HepG2 (cell line): Measurements from ENCODE around the gene RNF123. TPM values are rescaled to one million over a fixed set of nuclear protein-coding genes. Genes with fewer than 3 reads are reported as not detected.

Experiments
- ATRX ChIP-seq: sonication (generic); formaldehyde crosslinking; IDR thresholded peaks from 2 replicates; pipeline ENCODE4 v1.4.0; 2020; ENCODE audit warnings: missing genetic modification reagents, borderline replicate concordance
- CBX5 ChIP-seq: sonication (generic); formaldehyde crosslinking; IDR thresholded peaks from 2 replicates; pipeline ENCODE4 v1.4.0; 2020; ENCODE audit warnings: missing genetic modification reagents, borderline replicate concordance
- KDM5B ChIP-seq: sonication (generic); formaldehyde crosslinking; IDR thresholded peaks from 2 replicates; pipeline ENCODE4 v1.4.0; 2020; ENCODE audit warnings: missing genetic modification reagents, mild to moderate bottlenecking, borderline replicate concordance
- MATR3 ChIP-seq: sonication (generic); formaldehyde crosslinking; IDR thresholded peaks from 2 replicates; pipeline ENCODE4 v1.4.0; 2020; ENCODE audit warnings: missing genetic modification reagents
- RFX5 ChIP-seq: IDR thresholded peaks from 2 replicates; pipeline ENCODE4 v1.6.1; 2011; ENCODE audit warnings: low read depth, low read length, improper control_type of control experiment
- SMARCC2 ChIP-seq: fragments of 450-650 bp; IDR thresholded peaks from 2 replicates; pipeline ENCODE4 v1.6.1; 2017; ENCODE audit warnings: antibody characterized with exemption, mild to moderate bottlenecking
- SRF ChIP-seq: IDR thresholded peaks from 2 replicates; pipeline ENCODE4 v1.6.1; 2011; ENCODE audit warnings: mild to moderate bottlenecking, low read depth, low read length, moderate library complexity
- YEATS2 ChIP-seq: sonication (generic); formaldehyde crosslinking; IDR thresholded peaks from 2 replicates; pipeline ENCODE4 v1.4.0; 2020; ENCODE audit warnings: missing genetic modification reagents, borderline replicate concordance
- ZNF10 ChIP-seq: sonication (generic); formaldehyde crosslinking; IDR thresholded peaks from 2 replicates; pipeline ENCODE4 v1.4.0; 2020; ENCODE audit warnings: mild to moderate bottlenecking, low read depth, missing genetic modification reagents, borderline replicate concordance
- ZNF382 ChIP-seq: sonication (generic); formaldehyde crosslinking; IDR thresholded peaks from 2 replicates; pipeline ENCODE4 v1.5.0; 2020; ENCODE audit warnings: missing genetic modification reagents, mild to moderate bottlenecking, borderline replicate concordance
- ZNF546 ChIP-seq: sonication (generic); formaldehyde crosslinking; conservative IDR thresholded peaks from 2 replicates; pipeline ENCODE4 v1.8.1; 2023; ENCODE audit warnings: mild to moderate bottlenecking, missing genetic modification reagents
- ZNF839 ChIP-seq: sonication (generic); formaldehyde crosslinking; IDR thresholded peaks from 2 replicates; pipeline ENCODE4 v1.4.0; 2020; ENCODE audit warnings: missing genetic modification reagents, mild to moderate bottlenecking, borderline replicate concordance
- polyA plus RNA-seq, 8 experiments: library from polyadenylated mRNA; depleted of rRNA in 3 of 8; stranded (reverse) in 7 of 8; unstranded in 1 of 8; fragments of >200 nt; fragmentation: Illumina TruSeq in 4 of 8; extraction: Trizol in 4 of 8; gene quantifications; 2 replicates each; pipeline versions ENCODE4 v1.2.1 to v1.2.3, GENCODE V29; 2011 to 2016; ENCODE audit warnings: low read depth in 4 of 8, missing spikeins in 1 of 8, mixed read lengths in 1 of 8; ENCODE audit not compliant: insufficient read depth in 1 of 8
- total RNA-seq, 5 experiments: library from RNA; depleted of rRNA; stranded (reverse); fragments of >200 nt; fragmentation: Illumina TruSeq; extraction: Trizol; gene quantifications; 2 replicates each; pipeline ENCODE4 v1.2.3, GENCODE V29; 2016; ENCODE audit warnings: low read depth in 1 of 5
- TF ChIP-seq, protein P1 (sequence below): sonication (generic); formaldehyde crosslinking; IDR thresholded peaks from 2 replicates; pipeline ENCODE4 v1.4.0; 2020; ENCODE audit warnings: missing genetic modification reagents, borderline replicate concordance
- TF ChIP-seq, protein P2 (sequence below): IDR thresholded peaks from 2 replicates; pipeline ENCODE4 v1.6.1; 2016; ENCODE audit warnings: low read depth
- TF ChIP-seq, protein P3 (sequence below): sonication (generic); formaldehyde crosslinking; conservative IDR thresholded peaks from 2 replicates; pipeline ENCODE4 v1.8.0; 2022; ENCODE audit warnings: mild to moderate bottlenecking, moderate library complexity, missing genetic modification reagents
- TF ChIP-seq, protein P4 (sequence below): sonication (generic); formaldehyde crosslinking; IDR thresholded peaks from 2 replicates; pipeline ENCODE4 v1.4.0; 2020; ENCODE audit warnings: mild to moderate bottlenecking, missing genetic modification reagents, borderline replicate concordance
- TF ChIP-seq, protein P5 (sequence below): IDR thresholded peaks from 2 replicates; pipeline ENCODE4 v1.6.1; 2016; ENCODE audit warnings: low read depth, control low read depth
- TF ChIP-seq, protein P6 (sequence below): sonication (generic); formaldehyde crosslinking; IDR thresholded peaks from 2 replicates; pipeline ENCODE4 v1.4.0; 2020; ENCODE audit warnings: missing genetic modification reagents, borderline replicate concordance

The RNF123 gene
- total and polyA plus RNA-seq, 2 of the 13 experiments (the other 11 are each of a cell fraction or from before 2014, with no cell fraction given), result 29.9 to 82.2 TPM

DNA sequence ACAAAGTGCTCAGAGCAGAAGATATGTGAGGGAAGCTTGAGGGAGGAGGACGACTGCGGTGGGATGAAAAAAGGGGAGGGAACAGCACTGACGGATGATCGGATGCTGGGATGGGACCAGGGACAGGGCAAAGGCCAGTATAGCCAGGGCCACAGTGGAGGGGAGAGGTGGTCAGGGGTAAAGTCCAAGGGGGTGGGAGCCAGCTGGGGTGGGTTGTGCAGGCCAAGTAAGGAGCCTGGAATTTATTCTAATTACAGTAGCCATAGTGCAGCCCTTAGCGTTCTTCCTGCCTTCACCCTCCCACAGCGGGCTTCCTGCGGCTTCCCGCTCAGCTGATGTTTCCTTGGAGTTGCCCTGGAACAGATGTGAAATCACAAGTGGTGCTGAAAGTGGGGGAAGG lies 22.8 kb upstream of the RNF123 start (continued):
- TF ChIP-seq KDM5B (no peak), ZNF546 (CRISPR knock-in tag) (no peak), ATRX (CRISPR knock-in tag) (no peak), CBX5 (no peak), ZNF382 (CRISPR knock-in tag) (no peak), ZNF839 (CRISPR knock-in tag) (no peak), SRF (0 out of 2 replicates have a peak, but pooled peaks have one; percentile 31), SMARCC2 (no peak), MATR3 (CRISPR knock-in tag) (no peak), RFX5 (no peak), ZNF10 (CRISPR knock-in tag) (no peak), YEATS2 (CRISPR knock-in tag) (no peak)
- TF ChIP-seq, protein P1, sequence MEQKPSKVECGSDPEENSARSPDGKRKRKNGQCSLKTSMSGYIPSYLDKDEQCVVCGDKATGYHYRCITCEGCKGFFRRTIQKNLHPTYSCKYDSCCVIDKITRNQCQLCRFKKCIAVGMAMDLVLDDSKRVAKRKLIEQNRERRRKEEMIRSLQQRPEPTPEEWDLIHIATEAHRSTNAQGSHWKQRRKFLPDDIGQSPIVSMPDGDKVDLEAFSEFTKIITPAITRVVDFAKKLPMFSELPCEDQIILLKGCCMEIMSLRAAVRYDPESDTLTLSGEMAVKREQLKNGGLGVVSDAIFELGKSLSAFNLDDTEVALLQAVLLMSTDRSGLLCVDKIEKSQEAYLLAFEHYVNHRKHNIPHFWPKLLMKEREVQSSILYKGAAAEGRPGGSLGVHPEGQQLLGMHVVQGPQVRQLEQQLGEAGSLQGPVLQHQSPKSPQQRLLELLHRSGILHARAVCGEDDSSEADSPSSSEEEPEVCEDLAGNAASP (CRISPR knock-in tag), result no peak
- TF ChIP-seq, protein P2, sequence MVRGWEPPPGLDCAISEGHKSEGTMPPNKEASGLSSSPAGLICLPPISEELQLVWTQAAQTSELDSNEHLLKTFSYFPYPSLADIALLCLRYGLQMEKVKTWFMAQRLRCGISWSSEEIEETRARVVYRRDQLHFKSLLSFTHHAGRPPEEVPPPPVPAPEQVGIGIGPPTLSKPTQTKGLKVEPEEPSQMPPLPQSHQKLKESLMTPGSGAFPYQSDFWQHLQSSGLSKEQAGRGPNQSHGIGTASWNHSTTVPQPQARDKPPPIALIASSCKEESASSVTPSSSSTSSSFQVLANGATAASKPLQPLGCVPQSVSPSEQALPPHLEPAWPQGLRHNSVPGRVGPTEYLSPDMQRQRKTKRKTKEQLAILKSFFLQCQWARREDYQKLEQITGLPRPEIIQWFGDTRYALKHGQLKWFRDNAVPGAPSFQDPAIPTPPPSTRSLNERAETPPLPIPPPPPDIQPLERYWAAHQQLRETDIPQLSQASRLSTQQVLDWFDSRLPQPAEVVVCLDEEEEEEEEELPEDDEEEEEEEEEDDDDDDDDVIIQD (CRISPR knock-in tag), result no peak
- TF ChIP-seq, protein P3, sequence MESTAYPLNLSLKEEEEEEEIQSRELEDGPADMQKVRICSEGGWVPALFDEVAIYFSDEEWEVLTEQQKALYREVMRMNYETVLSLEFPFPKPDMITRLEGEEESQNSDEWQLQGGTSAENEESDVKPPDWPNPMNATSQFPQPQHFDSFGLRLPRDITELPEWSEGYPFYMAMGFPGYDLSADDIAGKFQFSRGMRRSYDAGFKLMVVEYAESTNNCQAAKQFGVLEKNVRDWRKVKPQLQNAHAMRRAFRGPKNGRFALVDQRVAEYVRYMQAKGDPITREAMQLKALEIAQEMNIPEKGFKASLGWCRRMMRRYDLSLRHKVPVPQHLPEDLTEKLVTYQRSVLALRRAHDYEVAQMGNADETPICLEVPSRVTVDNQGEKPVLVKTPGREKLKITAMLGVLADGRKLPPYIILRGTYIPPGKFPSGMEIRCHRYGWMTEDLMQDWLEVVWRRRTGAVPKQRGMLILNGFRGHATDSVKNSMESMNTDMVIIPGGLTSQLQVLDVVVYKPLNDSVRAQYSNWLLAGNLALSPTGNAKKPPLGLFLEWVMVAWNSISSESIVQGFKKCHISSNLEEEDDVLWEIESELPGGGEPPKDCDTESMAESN (CRISPR knock-in tag), result no peak
- TF ChIP-seq, protein P4, sequence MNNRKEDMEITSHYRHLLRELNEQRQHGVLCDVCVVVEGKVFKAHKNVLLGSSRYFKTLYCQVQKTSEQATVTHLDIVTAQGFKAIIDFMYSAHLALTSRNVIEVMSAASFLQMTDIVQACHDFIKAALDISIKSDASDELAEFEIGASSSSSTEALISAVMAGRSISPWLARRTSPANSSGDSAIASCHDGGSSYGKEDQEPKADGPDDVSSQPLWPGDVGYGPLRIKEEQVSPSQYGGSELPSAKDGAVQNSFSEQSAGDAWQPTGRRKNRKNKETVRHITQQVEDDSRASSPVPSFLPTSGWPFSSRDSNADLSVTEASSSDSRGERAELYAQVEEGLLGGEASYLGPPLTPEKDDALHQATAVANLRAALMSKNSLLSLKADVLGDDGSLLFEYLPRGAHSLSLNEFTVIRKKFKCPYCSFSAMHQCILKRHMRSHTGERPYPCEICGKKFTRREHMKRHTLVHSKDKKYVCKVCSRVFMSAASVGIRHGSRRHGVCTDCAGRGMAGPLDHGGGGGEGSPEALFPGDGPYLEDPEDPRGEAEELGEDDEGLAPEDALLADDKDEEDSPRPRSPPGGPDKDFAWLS (CRISPR knock-in tag), result 0 out of 2 replicates have a peak, but pooled peaks have one; percentile 38
- TF ChIP-seq, protein P5, sequence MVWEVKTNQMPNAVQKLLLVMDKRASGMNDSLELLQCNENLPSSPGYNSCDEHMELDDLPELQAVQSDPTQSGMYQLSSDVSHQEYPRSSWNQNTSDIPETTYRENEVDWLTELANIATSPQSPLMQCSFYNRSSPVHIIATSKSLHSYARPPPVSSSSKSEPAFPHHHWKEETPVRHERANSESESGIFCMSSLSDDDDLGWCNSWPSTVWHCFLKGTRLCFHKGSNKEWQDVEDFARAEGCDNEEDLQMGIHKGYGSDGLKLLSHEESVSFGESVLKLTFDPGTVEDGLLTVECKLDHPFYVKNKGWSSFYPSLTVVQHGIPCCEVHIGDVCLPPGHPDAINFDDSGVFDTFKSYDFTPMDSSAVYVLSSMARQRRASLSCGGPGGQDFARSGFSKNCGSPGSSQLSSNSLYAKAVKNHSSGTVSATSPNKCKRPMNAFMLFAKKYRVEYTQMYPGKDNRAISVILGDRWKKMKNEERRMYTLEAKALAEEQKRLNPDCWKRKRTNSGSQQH (CRISPR knock-in tag), result no peak
- TF ChIP-seq, protein P6, sequence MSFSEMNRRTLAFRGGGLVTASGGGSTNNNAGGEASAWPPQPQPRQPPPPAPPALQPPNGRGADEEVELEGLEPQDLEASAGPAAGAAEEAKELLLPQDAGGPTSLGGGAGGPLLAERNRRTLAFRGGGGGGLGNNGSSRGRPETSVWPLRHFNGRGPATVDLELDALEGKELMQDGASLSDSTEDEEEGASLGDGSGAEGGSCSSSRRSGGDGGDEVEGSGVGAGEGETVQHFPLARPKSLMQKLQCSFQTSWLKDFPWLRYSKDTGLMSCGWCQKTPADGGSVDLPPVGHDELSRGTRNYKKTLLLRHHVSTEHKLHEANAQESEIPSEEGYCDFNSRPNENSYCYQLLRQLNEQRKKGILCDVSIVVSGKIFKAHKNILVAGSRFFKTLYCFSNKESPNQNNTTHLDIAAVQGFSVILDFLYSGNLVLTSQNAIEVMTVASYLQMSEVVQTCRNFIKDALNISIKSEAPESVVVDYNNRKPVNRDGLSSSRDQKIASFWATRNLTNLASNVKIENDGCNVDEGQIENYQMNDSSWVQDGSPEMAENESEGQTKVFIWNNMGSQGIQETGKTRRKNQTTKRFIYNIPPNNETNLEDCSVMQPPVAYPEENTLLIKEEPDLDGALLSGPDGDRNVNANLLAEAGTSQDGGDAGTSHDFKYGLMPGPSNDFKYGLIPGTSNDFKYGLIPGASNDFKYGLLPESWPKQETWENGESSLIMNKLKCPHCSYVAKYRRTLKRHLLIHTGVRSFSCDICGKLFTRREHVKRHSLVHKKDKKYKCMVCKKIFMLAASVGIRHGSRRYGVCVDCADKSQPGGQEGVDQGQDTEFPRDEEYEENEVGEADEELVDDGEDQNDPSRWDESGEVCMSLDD, result no peak
